SK-N-MC (cell line): Measurements from ENCODE around the gene PTPRF.

ENCODE experiments used
- DNase-seq: peaks from one replicate; pipeline ENCODE4 v3.0.0-alpha.2; 2011; ENCODE audit warnings: low read depth, low spot score
- H3K27ac ChIP-seq: fragments of 200-600 bp; sonication (generic); 2 replicates; pipeline ENCODE4 v1.5.1; 2016; ENCODE audit warnings: mixed run types
- H3K36me3 ChIP-seq: fragments of 200-600 bp; sonication (generic); 2 replicates; pipeline ENCODE4 v1.6.1; 2017; ENCODE audit warnings: antibody characterized with exemption, low read length, mixed read lengths; ENCODE audit not compliant: insufficient read depth
- H3K4me3 ChIP-seq: fragments of 200-600 bp; sonication (generic); 2 replicates; pipeline ENCODE4 v1.5.1; 2016
- H3K9ac ChIP-seq: fragments of 200-600 bp; sonication (generic); 2 replicates; pipeline ENCODE4 v1.8.0; 2017; ENCODE audit warnings: mixed run types, mixed read lengths; ENCODE audit not compliant: insufficient read length
- H3K9me3 ChIP-seq: fragments of 200-600 bp; sonication (generic); 2 replicates; pipeline ENCODE4 v1.6.1; 2017; ENCODE audit warnings: low read depth, mild to moderate bottlenecking, antibody characterized with exemption, low read length, moderate library complexity, mixed read lengths
- EZH2 ChIP-seq: fragments of 200-600 bp; sonication (generic); IDR thresholded peaks from one replicate; pipeline ENCODE4 v1.6.1; 2017; ENCODE audit warnings: antibody characterized with exemption
- FOXP2 ChIP-seq: optimal IDR thresholded peaks from 2 replicates; pipeline ENCODE3; 2011; ENCODE audit warnings: mild to moderate bottlenecking, moderate library complexity; ENCODE audit not compliant: insufficient read depth; ENCODE audit errors: extremely low read length, control extremely low read depth
- POLR2AphosphoS5 ChIP-seq: IDR thresholded peaks from 2 replicates; pipeline ENCODE4 v1.6.1; 2012; ENCODE audit warnings: mild to moderate bottlenecking, low read depth, low read length, borderline replicate concordance

PTPRF gene

DNA sequence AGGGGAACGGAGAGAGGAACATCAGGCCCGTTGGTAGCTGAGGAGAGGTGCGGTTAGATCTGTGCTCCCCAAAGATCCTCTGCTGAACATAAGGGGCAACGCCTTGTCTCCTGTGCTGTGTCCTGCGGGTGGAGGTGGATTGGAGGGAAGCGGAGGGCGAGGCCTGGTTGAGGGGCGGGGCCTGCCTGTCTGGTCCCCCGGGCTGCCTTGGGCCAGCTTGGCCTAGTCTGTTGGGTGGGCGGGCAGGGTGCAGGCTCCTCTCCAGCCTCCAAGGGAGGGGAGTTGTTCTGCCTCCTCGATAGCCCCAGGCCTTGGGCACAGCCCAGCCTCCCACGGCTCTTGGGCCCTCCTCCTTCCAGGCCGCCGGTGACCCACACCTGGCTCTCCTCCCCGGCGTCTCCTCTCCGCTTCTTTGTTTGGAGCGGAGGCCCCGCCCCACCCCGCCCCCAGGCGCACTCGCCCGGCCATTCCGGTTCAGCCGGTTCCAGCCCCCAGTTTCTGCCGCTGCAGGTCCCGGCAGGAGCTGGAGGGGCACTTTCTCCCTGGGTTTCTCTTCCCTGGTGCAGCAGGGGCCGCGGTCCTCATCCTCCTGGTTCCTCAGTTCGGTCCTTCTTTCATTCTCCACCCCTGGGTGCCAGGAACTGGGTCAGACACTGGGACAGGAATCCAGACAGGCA is 19.4 kb downstream of the PTPRF start:
- no peak for DNase-seq
- no peak overlapping the region for H3K27ac ChIP-seq
- no peak for TF ChIP-seq POLR2AphosphoS5
- no peak for TF ChIP-seq FOXP2
- TF ChIP-seq EZH2: no peak
- H3K4me3 ChIP-seq: no peak overlapping the region
- no peak overlapping the region for H3K9ac ChIP-seq
- H3K9me3 ChIP-seq: no peaks in the 10 kb centered on the region
- peaks cover 32% of the 10 kb centered on the region; the same call in 1 of the 2 replicates for H3K36me3 ChIP-seq

DNA sequence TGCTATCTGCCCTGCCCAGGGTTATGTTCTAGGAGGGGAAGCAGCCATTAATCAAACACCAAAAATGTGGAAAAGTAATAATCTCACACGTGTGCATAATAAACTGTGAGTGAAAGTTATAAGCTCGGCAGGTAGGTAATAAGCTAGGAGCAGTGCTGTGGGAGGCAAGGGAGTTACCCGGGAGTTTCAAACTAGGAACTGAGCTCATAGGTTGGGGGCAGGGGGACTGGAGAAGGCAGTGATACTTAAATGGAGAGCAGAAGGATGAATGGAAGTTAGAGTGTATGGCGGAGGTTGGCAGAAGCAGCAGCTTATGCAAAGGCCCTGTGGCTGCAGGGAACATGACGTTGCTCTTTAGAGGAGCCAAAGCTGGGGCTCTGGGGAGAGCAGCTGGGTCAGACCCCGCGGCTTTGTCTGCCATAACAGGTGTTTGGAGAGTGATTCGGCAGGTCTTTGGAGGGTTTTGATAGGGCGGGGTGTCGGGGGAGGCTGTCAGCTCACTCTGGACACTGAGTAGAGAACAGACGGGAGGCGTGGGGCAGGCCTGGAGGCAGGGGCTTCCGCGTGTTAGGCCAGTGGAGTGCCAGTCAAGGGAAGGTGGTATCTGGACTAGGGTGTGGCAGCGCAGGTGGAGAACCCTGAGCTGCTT is 20.0 kb downstream of the PTPRF start:
- DNase-seq: no peak
- peaks cover 33% of the 10 kb centered on the region; the same call in 1 of the 2 replicates for H3K36me3 ChIP-seq
- H3K27ac ChIP-seq: no peak overlapping the region
- no peak for TF ChIP-seq POLR2AphosphoS5
- TF ChIP-seq FOXP2: no peak
- no peak for TF ChIP-seq EZH2
- H3K9me3 ChIP-seq: no peaks in the 10 kb centered on the region
- no peak overlapping the region for H3K9ac ChIP-seq
- no peak overlapping the region for H3K4me3 ChIP-seq

DNA sequence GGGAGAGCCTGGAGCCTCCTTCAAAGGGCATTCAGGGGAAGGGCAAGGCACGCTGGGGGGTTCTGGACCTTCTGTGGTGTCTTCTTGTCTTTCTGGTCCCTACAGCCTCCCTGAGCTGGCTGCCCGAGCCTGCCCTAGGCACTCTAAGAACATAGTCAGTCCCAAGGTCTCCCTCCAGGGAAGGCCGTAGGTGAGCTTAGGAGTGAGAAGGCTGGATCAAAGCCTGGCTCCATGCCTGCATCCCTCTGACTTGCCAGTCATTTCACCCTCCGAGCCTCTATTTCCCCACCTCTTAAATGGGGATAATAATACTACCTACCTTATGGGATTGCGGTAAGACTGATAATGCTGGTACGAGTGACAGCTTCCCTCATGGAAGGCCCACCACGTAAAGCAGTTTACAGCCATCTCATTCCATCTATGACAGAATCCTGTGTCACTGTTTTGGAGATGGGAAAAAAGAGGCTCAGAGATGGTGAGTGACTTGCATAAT is 20.8 kb downstream of the PTPRF start:
- Histone ChIP-seq H3K4me3 (no peak overlapping the region), H3K27ac (no peak overlapping the region), H3K9me3 (no peaks in the 10 kb centered on the region), H3K9ac (no peak overlapping the region), H3K36me3 (peaks cover 37% of the 10 kb centered on the region; the same call in 1 of the 2 replicates)
- no peak for TF ChIP-seq EZH2
- no peak for DNase-seq

DNA sequence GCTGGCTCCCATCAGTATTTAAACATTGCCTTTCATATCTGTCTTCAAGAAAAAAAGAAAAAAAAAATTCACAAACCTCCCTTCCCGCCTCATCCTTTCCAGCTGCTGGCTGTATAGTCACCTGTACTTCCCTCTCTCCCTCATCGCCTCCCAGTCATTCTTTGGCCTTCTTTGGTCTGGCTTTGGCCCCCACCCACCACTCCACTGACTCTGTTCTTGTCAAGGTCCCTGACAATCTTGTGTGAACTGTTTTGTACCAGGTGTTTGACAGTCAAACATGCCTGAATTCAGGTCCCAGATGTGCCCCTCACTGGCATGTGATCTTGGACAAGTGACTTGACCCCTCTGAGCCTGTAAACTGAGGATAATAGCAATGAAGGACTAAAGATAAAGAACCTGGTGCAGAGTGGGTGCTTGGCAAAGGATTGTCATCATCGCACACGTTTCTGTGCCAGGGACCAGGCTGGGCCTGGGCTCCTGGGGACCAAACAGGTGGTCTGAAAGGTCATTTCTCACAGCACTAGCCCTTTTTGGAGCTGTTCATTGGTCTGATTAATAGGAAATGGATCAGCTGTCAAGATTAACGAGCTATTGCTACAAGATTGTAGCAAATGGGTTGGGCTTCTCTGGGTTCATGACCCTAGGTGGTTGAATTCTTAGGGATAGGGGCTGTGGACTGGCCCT is 21.5 kb downstream of the PTPRF start:
- no peak for TF ChIP-seq FOXP2
- no peak for TF ChIP-seq POLR2AphosphoS5
- no peak for TF ChIP-seq EZH2
- DNase-seq: no peak
- Histone ChIP-seq H3K9ac (no peak overlapping the region), H3K27ac (no peak overlapping the region), H3K9me3 (no peaks in the 10 kb centered on the region), H3K4me3 (no peak overlapping the region), H3K36me3 (peaks cover 42% of the 10 kb centered on the region; the same call in 1 of the 2 replicates)

DNA sequence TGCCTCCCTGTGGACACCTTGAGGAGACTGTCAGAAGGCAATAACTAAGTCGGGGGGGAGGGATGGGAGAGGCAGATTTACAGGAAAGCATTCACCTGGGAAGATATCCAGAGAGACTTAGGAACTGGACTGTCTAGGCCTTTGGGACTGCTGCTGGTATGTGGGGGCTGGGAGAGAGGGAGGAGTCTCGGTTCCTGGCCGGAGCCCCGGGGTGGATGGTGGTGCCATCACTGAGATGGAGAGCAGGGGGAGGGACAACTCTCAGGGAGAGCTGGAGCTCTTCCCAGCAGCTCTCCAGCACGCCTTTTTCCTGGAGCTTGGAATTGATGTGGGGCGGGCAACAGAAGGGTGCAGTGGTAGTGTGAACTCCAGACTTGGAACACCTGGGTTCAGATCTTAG is 22.1 kb downstream of the PTPRF start:
- Histone ChIP-seq H3K4me3 (no peak overlapping the region), H3K36me3 (peaks cover 39% of the 10 kb centered on the region; the same call in 1 of the 2 replicates), H3K27ac (no peak overlapping the region), H3K9me3 (no peaks in the 10 kb centered on the region), H3K9ac (no peak overlapping the region)
- DNase-seq: no peak
- TF ChIP-seq EZH2 (no peak), POLR2AphosphoS5 (no peak), FOXP2 (no peak)

DNA sequence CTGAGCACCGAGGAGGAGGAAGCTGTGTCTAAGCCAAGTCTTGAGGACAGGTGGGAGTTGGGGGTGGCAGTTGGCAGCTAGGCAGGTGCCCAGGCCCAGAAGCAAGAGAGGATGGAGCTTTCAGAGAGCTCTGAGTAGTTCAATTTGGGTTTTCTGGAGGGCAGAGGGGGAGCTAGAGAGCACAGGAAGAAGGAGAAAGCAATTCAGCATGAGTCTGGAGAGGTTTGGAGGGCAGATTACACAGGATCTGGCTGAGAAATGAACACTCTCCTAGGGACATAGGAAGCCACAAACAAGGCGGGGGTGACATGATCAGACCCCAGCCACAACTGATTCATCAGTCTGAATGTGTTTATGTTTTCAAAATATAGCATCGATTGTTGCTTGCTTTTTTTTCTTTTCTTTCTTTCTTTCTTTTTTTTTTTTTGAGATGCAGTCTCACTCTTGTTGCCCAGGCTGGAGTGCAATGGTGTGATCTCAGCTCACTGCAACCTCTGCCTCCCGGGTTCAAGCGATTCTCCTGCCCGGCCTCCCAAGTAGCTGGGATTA is 23.8 kb downstream of the PTPRF start:
- H3K4me3 ChIP-seq: no peak overlapping the region
- H3K9me3 ChIP-seq: no peaks in the 10 kb centered on the region
- no peak for DNase-seq
- peaks cover 39% of the 10 kb centered on the region; the same call in 1 of the 2 replicates for H3K36me3 ChIP-seq
- H3K27ac ChIP-seq: no peak overlapping the region
- no peak for TF ChIP-seq EZH2
- no peak for TF ChIP-seq FOXP2
- TF ChIP-seq POLR2AphosphoS5: no peak
- no peak overlapping the region for H3K9ac ChIP-seq

DNA sequence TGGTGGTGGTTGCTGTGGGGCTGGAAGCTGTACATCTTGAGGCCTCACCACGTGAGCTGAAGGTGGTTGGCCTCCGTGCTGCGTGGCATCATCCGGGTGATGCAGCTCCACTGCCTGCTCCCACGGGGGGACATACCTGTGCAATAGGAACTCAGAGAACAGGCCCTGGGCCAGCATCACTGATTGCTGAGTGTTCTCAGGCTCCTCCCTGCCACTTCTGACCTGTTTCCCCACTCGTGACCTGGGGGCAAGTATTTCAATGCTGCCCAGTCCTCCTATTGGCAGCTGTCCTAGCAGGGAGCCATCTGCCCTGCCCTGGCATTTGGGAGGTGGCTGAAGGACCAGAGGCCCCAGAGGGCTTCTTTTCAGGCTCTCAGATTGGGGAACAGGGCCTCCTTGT is 26.1 kb downstream of the PTPRF start:
- H3K36me3 ChIP-seq: peaks cover 39% of the 10 kb centered on the region; the same call in 1 of the 2 replicates
- H3K9me3 ChIP-seq: no peaks in the 10 kb centered on the region
- DNase-seq: no peak
- no peak overlapping the region for H3K27ac ChIP-seq
- H3K4me3 ChIP-seq: no peak overlapping the region
- no peak overlapping the region for H3K9ac ChIP-seq
- TF ChIP-seq FOXP2: no peak
- no peak for TF ChIP-seq EZH2
- TF ChIP-seq POLR2AphosphoS5: no peak

DNA sequence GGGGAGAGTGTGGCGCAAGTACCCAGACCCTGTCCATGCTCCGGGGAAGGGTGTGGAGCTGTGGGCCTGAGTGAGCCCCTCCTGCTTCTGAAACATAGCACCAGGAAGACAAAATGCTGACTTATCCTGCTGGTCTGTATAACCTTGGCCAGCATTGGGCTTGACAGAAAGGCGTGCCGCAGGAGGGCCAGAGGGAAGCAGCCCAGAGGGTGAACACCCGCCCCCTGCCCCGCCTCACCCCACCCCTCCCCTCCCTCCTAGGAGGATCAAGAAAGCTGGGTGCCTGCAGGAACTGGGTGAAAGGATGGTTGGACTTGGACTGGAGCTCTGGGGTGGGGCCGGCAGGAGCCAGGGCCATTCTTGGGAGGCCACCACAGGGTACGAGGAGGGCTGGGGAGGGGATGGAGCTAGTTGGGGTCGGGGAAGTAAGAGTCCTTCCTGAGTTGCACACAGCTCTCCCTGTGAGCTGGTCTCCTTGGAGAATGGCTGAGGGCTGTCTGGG is 27.1 kb downstream of the PTPRF start:
- Histone ChIP-seq H3K4me3 (no peak overlapping the region), H3K9ac (no peak overlapping the region), H3K27ac (no peak overlapping the region), H3K36me3 (peaks cover 39% of the 10 kb centered on the region; the same call in 1 of the 2 replicates), H3K9me3 (no peaks in the 10 kb centered on the region)
- TF ChIP-seq FOXP2 (no peak), EZH2 (no peak), POLR2AphosphoS5 (no peak)
- no peak for DNase-seq
